Sciatic nerve (tissue), 2 donors: ENCODE data around the gene PCAT6. TPM values are rescaled to one million over a fixed set of nuclear protein-coding genes. Genes with fewer than 3 reads are reported as not detected.
A peak's percentile ranks its signal among the peaks of the same experiment; 100 is the strongest.

ENCODE experiments used
- ATAC-seq: fragments of 200-7000 bp; cut with Tn5 transposase; one replicate; pipeline ENCODE4 v1.9.1; 2020; ENCODE audit warnings: mild to moderate bottlenecking, moderate library complexity
- DNase-seq: peaks from one replicate; pipeline ENCODE4 v3.0.0-alpha.2; 2020; ENCODE audit warnings: low spot score
- intact Hi-C: fragments of 100-400 bp; cut with DNase I; formaldehyde crosslinking; loops from one replicate; pipeline ENCODE4 v1.14.2; 2022
- total RNA-seq: library from RNA; stranded (reverse); fragmentation: NEBNext Ultra II Directional; extraction: Animal tissue kit (Norgen Biotek cat#: 25700); gene quantifications from one replicate; pipeline ENCODE4 v1.2.1, GENCODE V29; 2021
- donor health status: DM: no; HTN: no; CAD: no.
- donor health status: DM: no; HTN: no; CAD: no.

The PCAT6 gene
- total RNA-seq, 1 donor from 2014 or later = 1.2 TPM

DNA sequence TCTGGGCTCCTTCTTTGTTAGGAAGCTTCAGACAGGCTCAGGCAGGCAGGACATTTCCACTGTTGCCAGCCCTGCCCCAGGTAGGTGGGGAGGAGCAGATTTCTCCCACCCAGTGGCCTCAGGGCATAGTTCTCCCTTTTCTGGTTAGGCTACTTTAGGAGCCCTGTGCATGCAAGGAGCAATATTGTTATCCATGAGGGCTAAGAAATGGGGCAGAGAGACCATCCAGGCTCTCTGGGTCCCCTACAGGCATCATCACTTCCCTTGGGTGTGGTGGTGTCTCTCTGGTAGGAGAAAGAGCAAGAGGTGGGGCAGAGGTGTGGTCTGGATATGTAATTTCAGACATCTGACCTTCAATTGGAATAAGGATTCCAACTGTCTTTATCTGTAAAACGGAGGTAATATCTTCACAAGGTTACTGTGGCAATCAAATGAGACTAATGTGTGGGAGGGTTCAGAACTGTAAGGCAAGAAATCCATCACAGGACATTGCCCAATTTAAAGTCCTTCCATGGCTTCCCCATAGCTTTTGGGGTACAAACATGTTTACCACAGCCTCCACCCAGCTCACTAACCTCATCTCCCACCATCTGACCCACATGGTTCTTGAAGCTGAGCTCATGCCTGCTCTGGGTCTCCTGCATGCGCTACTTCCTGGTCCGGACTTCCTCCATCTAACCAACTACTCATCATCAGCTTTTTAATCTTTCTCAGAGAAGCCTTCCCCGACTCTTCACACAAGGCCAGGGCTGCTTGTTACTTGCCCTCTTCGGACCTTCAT lies 26.1 kb downstream of the PCAT6 start:
- intact Hi-C loops = no loop called here
- DNase-seq = no peak
- no peak for ATAC-seq

GRCh38 chr1:202837746-202838262 lies 27.1 kb downstream of the PCAT6 start:
- no peak for DNase-seq
- intact Hi-C loops = no loop called here
- no peak for ATAC-seq

DNA sequence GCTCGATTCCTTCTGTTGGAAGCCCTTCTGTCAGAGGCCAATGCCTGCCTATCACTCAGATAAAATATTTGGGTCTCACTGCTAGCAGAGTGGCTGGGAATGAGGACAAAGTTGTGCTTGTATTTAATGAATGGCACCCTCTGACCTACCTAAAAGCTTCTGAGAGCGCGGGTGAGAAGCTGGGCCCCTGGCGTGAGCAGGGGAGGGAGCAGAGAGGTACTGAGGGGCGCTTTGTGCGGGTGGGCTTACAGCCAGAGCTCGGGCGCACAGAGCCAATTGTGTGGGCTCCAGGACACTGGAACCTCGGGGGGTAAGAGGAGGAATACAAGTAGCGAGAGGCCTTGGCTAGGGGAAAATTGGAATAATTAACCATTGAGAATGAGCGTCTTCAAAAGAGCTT lies 32.3 kb downstream of the PCAT6 start:
- ATAC-seq (no peak), DNase-seq (no peak)
- intact Hi-C loops = no loop called here

DNA sequence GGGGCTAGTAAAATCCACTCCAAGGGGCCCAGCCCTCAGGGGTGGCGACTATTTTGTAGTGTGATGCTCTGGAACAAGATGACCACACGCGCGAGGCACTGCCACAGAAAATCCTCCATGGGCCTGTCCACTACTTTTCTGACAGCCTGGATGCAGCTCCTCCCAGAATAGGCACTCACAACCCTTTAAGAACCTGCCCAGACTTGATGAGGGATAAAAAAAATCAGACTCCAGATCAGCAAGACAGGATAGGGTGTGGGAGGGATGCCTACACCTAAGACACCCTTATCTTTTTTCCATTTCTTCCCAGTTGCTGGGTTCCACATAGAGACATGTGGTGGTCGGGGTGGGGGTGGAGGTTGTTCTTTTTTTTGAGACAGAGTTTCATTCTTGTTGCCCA lies 33.5 kb downstream of the PCAT6 start:
- DNase-seq (no peak), ATAC-seq (no peak)
- intact Hi-C loops = no loop called here

GRCh38 chr1:202844935-202845334 lies 34.2 kb downstream of the PCAT6 start:
- intact Hi-C loops = no loop called here
- DNase-seq (no peak), ATAC-seq (no peak)

DNA sequence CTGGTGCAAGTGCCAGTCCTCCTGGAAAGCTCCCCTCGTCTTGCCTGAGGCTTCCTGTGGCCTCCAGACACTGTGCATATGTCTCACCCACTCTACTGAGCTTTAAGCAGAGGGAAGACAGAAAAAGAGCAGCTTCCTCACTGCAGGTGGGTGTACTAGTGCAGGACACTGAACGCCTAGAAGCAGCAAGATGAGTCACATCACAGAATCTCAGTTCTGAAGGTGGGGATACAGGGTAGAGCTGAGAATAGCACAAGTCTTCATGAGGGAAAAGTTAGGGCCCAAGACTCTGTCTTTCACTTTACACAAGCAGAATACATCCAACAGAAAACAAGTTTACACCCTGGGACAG lies 37.4 kb downstream of the PCAT6 start:
- intact Hi-C loops = no loop called here
- no peak for ATAC-seq

DNA sequence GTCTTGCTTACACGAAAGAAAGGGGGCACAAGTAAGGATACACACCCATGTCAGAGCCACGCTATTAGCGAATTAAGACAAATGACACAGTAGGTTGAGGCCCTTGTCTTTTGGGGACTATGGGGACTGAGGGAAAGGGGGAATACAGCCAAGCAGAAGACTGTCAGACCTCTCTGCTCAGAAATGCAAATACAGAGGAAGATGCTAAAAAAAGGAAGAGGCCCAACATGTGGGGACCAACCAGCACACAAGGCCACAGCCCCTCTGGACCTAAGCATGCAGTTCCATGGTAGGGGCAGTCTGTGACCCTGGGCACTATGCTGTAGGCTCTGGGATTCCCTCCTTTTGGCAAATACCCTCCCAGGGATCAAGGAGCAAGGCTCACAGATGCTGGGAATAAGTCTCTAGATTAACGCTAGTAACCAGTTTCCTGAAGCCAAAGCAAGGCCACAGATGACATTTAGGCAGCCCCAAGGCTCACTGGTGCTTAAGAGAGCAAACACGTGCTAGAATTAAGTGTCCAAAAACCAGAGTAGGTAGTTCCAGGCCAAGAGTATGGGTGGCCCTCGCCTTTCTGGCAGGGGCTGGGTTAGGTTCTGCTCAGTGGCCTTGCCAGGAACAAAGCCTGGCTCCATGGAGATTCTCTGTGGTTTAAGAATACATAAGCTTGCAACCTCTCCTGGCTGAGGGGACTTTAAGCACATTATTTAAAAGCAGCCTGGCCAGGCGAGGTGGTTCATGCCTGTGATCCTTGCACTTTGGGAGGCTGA lies 40.0 kb downstream of the PCAT6 start:
- ATAC-seq (peak; percentile 94), DNase-seq (peak; percentile 64)
- intact Hi-C loops = no loop called here

More for the DNA sequence above, 37.4 kb downstream of the PCAT6 start:
- no peak for DNase-seq

GRCh38 chr1:202852163-202852904 lies 41.6 kb downstream of the PCAT6 start:
- no peak for ATAC-seq
- DNase-seq = no peak
- intact Hi-C loops = no loop called here

DNA sequence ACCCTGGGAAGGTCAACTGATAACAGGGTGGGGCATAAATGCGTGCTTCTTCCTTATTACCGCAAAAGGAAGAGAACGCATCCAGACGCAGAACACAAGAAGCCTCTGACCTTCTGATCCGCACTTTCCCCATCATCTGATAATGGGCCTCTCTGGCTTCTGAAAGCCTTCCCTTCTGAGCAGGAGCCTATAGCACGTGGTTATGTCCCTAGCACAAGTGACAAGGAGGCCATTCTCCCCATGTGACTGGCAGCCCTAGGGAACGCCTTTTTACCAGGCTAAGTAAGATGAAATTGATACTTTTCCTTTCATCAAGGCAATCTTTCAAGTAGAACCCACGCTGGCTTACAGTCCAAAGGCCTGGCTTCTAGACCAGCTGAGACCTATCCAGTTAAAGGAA lies 44.0 kb downstream of the PCAT6 start:
- no peak for DNase-seq
- intact Hi-C loops = no loop called here
- ATAC-seq = no peak

- DNase-seq = no peak
- intact Hi-C loops = no loop called here
- ATAC-seq = no peak
Observed at GRCh38 chr1:202856014-202856413, 45.3 kb downstream of the PCAT6 start.

DNA sequence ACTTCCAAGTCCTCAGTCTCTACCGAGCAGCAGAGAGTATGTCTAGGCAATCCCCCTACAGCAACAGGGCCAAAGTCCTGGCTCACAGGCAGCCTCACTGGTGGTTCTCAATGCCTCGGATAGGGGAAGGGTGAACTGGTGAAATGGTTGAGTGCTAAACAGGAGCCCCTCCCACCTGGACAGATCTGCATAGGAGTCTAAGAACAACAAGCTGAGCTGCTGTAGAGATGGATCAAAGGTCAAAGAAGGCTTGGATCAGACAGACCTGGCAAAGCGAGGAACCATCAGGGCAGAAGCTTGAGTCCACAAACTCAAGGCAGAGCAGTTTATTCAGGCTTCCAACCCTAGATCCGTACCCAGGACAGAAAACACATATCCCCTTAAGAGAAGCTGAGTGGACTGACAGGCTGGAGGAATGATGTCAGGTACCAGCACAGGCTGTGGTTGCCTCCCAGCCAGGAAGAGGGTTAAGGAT lies 46.4 kb downstream of the PCAT6 start:
- intact Hi-C loops = no loop called here
- ATAC-seq = no peak

DNA sequence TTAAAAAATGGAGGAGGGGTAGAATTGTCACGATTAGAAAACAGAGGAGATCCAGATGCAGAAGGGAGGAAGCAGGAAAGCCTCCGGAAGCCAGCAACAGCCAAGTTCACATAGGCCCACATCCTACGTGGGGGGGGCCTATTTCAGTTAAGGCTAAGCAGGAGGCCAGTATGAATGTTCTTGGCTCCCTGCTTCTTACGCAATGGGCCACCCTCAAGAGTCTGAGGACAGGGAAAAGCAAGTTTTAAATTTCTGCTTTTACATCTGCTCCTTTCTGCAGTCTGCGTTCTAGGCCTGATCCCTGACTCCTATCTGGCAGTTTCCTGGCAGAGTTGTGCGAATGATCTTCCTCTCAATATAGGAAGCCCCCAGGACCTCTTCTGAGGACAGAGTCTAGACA lies 47.6 kb downstream of the PCAT6 start:
- ATAC-seq (peak; percentile 83), DNase-seq (peak; percentile 77)
- intact Hi-C loops = no loop called here

More for the DNA sequence above, 46.4 kb downstream of the PCAT6 start:
- DNase-seq = no peak

GRCh38 chr1:202858789-202859414 lies 48.1 kb downstream of the PCAT6 start:
- peak; percentile 72 for DNase-seq
- intact Hi-C loops = no loop called here
- ATAC-seq = peak; percentile 5

- ATAC-seq (peak; percentile 34), DNase-seq (no peak)
- intact Hi-C loops = no loop called here
Observed at GRCh38 chr1:202860744-202861419, 50.1 kb downstream of the PCAT6 start.

Other genes with a start within 250 kb of the PCAT6 start
- gene SYT2, start 100.5 kb upstream of the PCAT6 start, total RNA-seq = not detected
- 67.9 TPM for gene KDM5B, start 2.5 kb upstream of the PCAT6 start, total RNA-seq
- gene RABIF, start 78.2 kb downstream of the PCAT6 start, total RNA-seq = 5.3 TPM
- 22.7 TPM for gene KLHL12, start 116.3 kb downstream of the PCAT6 start, total RNA-seq
- 83.8 TPM for gene ADIPOR1, start 147.4 kb downstream of the PCAT6 start, total RNA-seq
- 49.8 TPM for gene CYB5R1, start 156.3 kb downstream of the PCAT6 start, total RNA-seq
- gene TMEM183A, start 196.4 kb downstream of the PCAT6 start, total RNA-seq = 40.3 TPM
- 3.1 TPM for gene PPFIA4, start 215.5 kb downstream of the PCAT6 start, total RNA-seq